Superior temporal gyrus (tissue), 1 donor: ENCODE data around the gene PTPRN2.
A peak's percentile ranks its signal among the peaks of the same experiment; 100 is the strongest.
"Not testable (repeated sequence)": the region's sequence is repeated elsewhere in the genome, so short reads cannot be mapped to it uniquely, and the experiment has no call there.

ENCODE experiments used
- DNase-seq: peaks from one replicate; pipeline ENCODE4 v3.0.0-alpha.2; 2016; ENCODE audit errors: extremely low spot score

Gene PTPRN2

DNA sequence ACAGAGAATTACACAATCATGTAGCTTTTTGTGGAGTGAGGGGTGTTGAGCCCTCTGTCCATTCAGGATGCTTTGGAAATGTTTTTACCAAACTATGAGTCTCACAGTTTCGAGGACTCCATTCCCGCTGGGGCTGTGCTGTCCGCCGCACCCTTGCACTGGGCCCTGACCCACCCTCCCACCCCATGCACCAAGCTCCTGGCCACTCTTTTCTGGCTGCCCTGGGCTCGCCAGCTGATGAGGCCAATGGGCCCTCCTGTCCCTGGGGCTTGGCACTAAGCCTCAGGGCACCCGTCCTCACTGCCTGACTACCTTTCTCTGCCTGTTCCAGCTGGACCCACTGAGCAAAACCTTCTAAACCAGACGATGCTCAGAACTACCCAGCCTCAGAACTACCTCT, 332.1 kb downstream of the PTPRN2 start:
- DNase-seq = no peak

DNA sequence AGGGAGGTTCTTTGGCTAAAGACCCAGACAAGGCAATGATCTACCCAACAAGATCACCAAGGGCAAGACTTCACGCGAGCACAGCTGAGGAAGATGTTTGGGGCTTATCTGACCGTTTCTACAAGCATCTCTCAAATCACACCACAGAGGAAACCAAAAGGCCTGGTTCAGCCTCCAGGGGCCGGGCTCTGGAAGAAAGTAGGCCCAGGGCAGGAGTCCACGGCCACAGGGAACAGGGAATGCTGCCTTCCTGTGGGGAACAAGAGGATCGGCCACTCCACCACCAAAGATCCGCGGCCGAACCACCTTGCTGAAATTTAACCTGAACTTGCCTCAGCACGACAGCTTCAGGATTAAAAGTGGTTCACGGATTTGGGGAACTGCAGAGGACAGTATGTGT, 332.5 kb downstream of the PTPRN2 start:
- DNase-seq = no peak

- not testable (repeated sequence) for DNase-seq
Measured at GRCh38 chr7:158253670-158254045, 334.0 kb downstream of the PTPRN2 start.

DNA sequence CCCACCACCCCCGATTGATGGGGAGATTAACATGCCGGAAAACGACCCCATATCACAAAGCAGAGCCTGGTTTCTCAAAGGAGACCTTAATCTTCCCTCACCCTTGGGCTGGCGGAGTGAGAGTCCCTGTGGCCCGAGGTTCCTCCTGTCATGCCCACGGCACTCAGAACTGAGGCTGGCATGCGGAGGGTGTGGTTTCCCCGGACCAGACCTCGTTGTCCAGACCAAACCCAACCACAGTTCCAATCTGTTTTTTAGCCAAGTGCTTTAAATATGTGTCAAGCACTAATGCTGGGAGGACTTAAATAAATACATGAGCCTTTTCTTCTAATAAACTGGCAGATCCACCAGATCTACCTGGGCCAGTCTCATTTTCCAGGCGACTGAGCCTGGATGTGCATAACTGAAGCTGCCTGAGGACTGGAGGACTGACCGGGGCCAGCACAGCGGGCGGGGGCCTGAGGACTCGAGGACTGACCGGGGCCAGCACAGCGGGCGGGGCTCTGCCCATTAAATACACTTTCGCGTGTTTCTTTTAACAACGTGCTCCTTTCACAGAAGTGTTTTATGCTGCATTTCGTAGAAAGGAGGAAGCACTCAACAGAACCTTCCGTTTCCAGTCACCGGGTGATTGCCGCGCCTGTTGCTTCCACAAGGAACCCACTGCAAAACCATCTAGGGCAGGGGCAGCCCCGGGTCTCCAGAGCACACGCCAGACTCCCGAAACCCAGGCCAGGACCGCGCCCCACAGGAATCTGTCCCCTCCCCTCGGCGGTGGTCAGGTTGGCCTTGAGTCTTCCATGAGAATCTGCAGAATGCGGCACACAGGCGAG, 334.6 kb downstream of the PTPRN2 start:
- no peak for DNase-seq

DNA sequence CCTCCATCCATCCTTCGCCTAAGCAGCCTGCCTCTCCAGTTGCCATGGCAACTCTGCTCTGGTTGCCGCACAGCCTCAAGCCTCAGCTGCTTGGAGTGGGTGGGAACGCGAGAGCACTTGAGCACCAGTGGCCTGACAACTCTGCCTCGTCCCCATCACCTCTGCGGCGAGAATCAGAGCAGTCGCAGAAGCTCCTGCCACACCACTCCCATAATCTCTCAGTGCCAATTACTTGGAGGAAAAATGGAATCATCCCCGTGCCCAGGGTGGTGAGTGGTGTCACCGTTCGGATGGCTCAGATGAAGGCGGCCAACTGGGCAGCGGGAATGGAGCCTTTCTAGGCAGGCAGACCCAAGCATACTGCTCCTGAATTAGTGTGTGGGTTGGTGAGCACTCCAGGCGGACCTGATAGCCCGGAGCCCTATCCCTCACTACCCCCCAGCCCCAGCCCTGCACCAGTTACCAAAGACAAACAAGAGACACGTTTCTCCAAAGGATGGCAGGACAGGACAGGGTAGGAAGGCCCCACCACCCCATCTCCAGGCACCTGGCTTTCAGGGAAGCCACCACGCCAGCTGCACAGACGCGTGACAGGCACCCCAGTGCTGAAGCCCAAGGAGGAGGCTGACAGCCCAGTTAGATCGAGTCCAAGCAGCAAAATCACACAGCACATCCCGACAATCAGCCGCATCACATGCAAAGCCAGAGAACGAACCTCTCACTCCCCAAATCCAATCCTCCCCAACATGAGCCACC, 335.4 kb downstream of the PTPRN2 start:
- DNase-seq = peak; percentile 66

- no peak for DNase-seq
Measured at GRCh38 chr7:158251061-158251965, 336.3 kb downstream of the PTPRN2 start.

- DNase-seq = no peak
Measured at GRCh38 chr7:158249692-158250091, 337.9 kb downstream of the PTPRN2 start.

- DNase-seq = no peak
Measured at GRCh38 chr7:158248816-158249215, 338.8 kb downstream of the PTPRN2 start.

- no peak for DNase-seq
Measured at GRCh38 chr7:158247758-158248487, 339.7 kb downstream of the PTPRN2 start.

DNA sequence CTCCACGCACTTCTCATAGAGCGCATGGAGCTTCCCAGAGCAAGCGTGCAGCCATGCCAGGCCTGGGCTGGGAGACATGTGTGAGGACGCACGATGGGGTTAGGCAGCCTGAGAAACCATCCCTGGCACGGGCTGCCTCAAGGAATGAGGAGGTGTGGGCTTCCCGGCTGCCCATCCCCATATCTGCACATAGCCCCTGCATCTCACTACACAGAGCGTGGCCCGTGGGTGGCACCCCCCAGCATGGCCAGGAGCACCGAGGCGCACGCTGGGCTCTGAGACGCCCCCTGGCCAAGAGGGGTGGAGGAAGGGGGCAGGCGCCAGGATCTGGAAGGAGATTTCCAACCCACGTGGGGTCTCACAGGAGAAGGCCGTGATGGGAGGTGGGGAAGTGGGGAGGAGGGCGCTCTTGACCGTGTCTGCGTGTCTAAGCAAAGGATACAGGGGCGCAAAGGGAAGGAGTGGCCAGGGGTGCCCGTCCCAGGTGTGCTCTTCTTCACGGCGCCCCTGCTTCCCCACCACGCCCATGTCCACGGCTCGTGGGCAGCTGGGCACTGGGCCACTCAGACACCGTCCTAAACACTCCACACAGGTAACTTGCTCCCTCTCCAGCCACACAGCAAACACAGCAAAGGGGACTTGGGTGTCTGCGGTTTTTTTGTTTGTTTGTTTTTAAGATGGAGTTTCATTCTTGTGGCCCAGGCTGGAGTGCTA, 340.5 kb downstream of the PTPRN2 start:
- no peak for DNase-seq

DNA sequence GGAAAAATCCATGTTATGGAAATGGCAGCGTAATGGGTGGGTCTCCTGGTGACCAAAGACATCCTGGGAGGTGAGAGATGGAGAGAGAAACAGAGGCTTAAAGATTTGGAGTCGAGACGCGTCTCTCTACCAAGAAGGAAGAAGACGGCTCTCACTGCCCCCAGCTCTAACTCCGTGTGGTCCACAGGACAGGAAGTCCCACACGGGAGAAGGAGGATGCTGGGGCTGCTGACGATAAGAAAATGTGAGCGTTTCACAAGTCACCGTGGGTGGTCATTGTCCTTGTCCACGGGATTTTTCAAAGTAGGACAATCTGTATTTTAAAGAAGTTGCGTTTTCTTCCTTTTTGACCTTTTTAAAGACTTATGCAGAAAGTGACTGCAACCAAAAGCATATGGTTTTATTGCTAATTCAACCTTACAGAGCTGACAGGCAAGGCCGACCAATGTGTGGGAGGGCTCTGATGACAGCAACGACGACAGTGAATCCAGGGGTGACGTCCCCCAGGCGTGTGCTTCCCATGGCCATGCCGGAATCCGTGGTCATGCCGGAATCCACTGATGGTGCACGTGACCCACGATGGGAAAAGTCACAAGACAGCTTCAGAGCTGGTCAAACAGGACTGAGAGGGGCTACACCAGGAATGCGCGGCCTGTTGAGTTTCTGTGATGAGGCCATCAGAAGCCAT, 341.2 kb downstream of the PTPRN2 start:
- DNase-seq = no peak

- no peak for DNase-seq
Measured at GRCh38 chr7:158245724-158246041, 341.9 kb downstream of the PTPRN2 start.

GRCh38 chr7:158244873-158245723, 342.5 kb downstream of the PTPRN2 start:
- DNase-seq = no peak

DNA sequence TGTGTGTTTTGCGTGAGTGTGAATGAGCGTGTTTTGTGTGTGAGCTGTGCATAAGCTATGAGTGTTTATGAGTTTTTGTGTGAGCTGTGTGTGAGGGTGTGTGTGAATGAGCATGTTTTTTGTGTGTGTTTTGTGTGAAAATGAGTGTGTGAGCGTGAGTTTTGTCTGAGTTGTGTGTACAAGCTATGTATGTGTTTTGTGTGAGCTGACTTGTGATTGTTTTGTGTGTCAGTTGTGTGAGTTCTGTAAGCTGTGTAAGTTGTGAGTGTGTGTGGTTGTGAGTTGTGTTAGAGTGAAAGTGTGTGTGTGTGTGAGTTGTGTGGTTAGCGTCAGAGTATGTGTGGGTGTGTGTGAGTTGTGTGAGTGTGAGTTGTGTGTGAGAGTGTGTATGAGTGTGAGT, 343.2 kb downstream of the PTPRN2 start:
- DNase-seq = no peak

DNA sequence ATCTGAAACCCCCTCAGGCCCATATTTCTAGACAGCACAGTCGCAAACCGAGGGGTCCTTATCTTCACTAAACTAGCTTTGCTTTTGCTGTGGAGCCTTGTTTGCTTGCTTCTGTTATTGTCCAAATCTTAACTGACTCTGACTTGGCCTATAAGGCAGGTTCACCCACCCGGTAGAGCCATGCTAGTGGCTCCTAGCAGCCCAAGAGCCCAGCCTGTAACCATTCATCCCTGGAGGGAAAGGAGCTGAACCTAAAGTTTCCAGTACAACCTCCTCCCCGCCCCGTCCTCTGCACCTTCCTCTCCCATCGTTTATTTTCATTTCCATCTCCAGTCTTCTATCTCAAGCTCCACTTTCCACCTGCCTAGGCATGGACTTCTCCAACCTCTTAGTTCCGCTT, 345.7 kb downstream of the PTPRN2 start:
- DNase-seq = no peak

DNA sequence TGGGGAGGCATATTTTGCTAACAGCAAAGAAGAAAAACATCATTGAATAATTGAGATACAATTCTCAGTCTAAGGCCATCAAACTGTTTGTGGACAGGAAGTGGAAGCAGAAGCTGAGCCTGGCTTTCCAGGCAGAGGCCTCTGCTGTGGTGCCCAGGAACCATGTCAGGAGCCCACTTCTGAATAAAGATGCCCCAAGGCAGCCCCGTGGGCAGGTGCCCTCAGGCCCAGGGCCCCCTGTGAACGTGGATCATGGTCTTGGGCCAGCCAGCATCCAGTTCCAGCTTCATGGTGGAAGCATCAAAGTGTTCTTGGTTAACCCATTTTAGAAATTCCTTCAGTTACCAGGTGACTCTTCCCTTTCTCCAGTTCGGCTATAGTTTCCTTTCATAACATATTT, 346.8 kb downstream of the PTPRN2 start:
- no peak for DNase-seq

GRCh38 chr7:158239290-158239981, 348.2 kb downstream of the PTPRN2 start:
- DNase-seq = peak; percentile 38

DNA sequence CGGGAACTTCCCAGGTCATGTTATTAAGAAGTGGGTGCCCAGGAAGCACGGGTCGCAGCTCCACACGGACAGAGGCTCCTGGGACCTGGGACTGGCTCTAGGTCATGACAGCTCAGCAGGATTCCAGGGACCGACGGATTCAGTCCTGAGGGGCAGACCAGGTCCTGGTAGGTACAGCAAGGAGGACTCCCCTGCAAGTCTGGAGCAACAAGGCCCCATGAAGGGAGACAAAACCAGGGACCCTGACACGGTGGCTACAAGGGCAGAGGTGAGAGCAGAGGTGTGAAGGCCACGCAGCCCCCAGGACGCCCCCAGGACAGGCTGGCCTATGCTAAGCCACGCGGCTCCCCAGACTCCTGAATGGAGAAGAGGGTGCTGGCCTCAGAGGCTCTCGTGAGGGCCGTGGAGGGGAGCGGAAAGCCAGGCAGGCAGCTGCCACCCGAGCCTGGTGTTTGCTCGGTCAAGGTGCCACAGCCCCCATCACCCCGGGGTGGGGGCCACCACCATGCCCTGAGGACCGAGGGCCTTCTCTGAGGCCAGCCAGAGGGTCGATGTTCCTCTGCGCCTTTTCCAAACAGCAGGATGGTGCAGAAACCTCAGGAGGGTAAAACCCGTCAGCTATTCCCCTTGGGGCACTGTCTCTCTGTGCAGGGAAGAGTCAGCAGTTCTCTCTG, 348.9 kb downstream of the PTPRN2 start:
- DNase-seq = no peak
